Activated CD4-positive, alpha-beta T cell treated with anti-CD3 and anti-CD28 coated beads, Interleukin-2, amount 50 U/mL, for 24 hours (primary cell): ENCODE results near the gene FASTKD3.
A peak's percentile ranks its signal among the peaks of the same experiment; 100 is the strongest.

ENCODE experiments used
- DNase-seq, 2 donors: peaks; one replicate each; pipeline ENCODE4 v3.0.0-alpha.2; 2020; ENCODE audit warnings: low read depth in 1 of 2, low spot score in 1 of 2

Gene FASTKD3

GRCh38 chr5:7850395-7851239 lies 18.2 kb downstream of the FASTKD3 start, which contains the start of gene CFAP90:
TSS of gene CFAP90 (minus strand) at chr5:7851133. CDS start at chr5:7851021, 112 bp downstream.
- DNase-seq = no peak

DNA sequence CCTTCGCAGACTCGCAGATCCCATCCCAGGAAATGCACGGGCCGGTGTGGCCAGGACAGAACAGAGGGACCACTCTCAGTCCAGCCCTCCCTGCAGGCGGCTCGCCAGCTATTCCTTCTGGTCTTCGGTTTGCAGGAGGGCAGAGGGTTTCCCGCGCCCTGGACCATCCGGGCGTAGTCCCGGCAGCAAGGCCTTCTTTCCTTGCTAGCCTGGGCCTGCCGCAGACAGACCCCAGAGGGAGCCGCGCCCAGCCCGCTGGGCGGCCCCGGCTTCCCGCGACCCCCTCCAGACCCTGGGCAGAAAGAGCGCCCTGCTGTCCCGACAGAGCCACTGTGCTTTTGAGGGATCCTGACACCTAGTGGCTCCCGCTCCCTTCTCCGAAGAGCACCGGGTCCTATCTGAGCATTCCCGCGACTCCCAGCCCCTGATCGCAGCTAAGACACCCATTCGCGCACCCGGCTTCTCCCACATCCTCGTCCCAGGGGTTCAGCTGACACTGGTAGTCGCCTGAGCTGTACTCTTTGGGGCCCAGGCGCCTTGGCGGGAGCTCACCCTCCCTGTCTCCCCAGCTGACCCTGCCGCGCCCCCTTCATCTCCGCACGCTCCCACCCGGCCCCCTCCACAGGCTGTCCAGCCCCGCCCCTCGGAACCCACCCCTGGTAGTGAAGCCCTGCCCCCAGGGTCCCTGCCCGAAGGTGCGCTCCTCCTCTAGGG lies 19.0 kb downstream of the FASTKD3 start:
- DNase-seq = no peak

DNA sequence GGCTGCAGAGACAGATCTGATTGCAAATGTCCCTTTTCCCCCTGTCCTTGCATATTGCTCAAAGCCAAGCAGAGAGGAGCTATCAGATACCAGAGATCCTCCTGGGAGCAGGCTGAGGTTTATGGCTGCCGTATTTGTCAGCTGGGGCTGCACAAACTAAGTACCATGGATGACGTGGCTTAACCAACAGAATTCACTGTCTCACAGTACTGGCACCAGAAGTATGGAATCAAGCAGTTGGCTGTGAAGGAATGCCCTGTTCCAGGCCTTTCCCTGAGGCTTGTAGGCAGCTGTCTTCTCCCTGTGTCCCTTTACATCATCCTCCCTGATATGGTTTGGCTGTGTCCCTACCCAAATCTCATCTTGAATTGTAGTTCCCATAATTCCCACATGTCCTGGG lies 20.5 kb downstream of the FASTKD3 start:
- no peak for DNase-seq

DNA sequence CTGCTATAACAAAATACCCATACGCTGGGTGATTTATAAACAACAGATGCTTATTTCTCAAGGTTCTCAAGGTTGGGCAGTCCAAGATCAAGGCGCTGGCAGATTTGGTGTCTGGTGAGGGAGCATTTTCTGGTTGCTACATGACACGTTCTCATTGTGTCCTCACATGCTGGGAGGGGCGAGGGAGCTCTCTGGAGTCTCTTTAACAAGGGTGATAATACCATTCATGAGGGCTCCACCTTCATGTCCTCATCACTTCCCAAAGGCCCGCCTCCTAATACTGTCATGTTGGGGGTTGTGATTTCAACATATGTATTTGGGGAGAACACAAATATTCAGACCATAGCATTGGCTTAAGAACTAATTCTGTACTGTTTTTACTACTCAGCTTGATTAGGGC lies 22.5 kb downstream of the FASTKD3 start:
- DNase-seq = no peak

- no peak for DNase-seq
Observed at GRCh38 chr5:7845557-7845956, 23.3 kb downstream of the FASTKD3 start.

DNA sequence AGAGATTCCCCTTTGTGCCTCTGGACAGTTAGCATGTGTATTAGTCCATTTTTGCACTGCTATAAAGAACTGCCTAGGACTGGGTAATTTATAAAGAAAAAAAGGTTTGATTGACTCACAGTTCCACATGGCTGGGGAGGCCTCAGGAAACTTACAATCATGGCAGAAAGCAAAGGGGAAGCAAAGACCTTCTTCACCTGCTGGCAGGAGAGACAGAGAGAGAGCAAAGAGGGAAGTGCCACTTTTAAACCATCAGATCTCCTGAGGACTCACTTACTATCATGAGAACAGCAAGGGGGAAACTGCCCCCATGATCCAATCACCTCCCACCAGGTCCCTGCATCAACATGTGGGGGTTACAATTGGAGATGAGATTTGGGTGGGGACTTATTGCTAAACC lies 23.9 kb downstream of the FASTKD3 start:
- DNase-seq = no peak

DNA sequence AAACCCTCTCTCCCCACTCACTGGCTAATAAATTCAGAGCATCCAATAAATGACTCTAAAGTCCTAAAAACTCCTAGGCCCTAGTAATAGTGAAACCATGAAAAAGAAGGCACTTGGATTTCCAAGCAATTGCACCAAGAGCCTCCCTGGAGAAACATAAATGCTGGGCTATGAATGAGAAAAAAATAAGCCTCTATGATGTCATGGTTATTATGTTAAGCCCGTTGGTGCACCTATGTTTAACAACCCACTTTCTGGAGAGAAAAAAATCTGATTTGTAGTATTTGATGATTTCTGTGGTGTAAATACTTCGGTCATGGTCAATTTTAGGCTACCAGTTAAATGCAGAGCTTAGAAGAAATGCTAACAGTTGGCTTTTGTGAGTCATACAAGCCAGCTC lies 26.3 kb downstream of the FASTKD3 start:
- no peak for DNase-seq

DNA sequence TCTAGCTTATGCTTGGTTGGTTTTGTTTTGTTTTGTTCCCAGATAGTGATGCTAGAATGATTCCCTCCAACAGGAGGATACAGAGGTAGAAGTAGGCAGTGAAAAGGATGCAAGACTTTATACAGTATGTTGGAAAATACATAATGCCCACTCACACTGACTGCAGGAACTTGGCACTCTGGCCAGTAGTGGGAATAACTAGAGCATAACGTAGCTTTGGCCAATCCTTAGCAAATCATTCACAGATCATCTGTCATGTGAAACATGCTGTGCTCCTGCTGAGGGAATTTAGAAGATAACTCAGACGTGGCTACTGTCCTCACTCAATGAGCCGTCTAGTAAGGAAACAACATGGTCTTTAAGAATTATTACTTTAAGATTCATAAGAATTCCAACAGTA lies 31.4 kb downstream of the FASTKD3 start:
- no peak for DNase-seq

DNA sequence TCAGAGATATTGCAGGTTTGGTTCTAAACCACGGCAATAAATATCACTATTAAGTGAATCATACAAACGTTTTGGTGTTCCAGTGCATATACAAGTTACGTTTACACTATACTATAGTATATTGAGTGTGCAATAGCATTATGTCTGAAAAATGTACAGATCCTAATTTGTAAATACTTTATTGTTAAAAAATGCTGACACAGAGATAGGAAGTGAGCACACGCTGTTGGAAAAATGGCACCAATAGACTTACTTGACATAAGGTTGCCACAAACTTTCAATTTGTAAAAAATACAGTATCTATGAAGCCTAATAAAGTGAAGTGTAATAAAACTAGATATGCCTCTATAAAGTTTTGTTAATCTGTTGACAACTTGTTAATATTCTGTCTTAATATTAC lies 33.8 kb downstream of the FASTKD3 start:
- no peak for DNase-seq

DNA sequence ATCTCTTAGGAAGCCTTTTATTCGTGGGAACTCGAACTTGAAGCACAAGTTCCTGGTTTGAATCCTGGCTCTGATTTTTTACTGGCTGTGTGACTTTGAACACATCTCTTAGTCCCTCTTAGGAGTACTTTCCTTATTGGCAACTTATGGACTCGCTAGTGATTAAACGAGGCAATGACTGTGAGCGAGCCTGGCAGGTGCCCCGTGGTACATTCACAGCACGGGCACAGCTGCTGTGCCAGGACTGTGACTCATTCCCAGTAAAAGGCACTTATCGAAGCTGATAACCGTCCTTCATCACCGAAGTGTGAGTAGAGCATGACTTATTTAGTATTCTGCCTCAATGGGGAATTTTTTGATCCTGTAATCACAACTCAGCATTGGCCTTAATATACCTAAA lies 40.6 kb downstream of the FASTKD3 start:
- DNase-seq = no peak

- no peak for DNase-seq
Observed at GRCh38 chr5:7827610-7828009, 41.2 kb downstream of the FASTKD3 start.

GRCh38 chr5:7825630-7826029 lies 43.2 kb downstream of the FASTKD3 start:
- no peak for DNase-seq

GRCh38 chr5:7824995-7825394 lies 43.8 kb downstream of the FASTKD3 start:
- DNase-seq = no peak

DNA sequence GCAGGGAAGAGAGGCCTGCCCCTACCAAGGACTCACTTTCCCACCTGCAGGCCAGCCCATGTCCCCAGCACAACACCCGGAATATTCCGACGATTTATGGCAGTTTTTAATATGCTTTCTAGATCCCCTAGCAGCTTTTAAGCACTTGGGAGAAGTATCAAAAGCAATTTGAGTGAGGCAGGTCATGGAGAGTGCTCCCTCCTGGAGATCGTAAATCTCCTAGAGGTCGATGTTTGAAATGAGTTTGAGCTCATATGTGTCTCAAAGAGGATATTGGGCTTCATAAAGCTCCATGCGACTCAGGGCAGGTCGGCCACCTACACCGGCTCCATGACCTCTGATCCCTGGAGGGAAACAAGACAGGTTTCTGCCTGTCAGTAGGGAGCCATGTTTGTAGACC lies 45.2 kb downstream of the FASTKD3 start:
- no peak for DNase-seq

DNA sequence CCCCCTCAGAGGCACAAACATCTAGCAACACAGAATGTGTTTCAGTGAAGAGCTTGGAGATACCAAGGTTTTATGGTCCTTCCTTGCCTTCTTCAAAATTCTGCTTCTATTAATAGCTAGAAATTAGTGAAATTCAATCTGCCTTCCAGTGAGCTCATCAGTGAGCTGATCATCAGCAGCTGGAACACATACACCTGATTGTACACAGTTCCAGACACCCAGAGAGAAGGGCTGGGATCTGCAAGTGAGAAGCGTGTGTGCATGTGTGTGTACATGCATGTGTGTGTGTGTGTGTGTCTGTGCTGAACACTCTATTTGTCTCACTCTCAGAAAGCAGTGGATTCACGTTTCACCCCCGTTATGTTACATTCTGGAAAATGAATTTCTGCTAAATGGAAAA lies 46.4 kb downstream of the FASTKD3 start:
- DNase-seq = no peak

- DNase-seq = no peak
Observed at GRCh38 chr5:7816535-7816901, 52.3 kb downstream of the FASTKD3 start.

DNA sequence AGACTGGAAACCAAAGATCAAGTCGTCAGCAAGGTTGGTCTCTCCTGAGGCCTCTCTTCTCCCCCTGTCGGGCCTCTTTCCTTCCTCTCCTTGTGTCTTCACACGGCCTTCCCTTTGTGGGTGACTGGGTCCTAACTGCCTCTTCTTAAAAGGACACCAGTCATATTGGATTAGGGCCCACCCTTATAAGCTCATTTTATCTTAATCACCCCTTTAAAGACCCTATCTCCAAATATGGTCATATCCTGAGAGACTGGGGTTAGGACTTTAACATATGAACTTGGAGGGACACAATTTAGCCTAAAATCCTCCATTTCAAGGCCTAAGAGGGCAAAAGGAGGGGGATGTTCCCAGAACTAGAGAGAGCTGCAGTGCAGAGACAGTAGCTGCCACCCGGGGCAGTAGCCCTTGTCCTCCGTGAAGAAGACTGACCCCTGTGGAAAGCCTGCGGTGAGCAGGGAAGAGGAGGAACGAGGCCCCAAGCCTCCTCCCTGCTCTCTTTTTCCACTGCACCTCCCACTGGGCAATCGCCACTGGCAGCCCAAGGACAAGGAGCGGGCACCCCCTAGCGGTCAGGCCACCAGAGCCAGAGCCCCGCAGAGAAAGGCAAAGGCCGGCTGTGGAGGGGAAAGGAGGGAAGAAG lies 52.8 kb downstream of the FASTKD3 start:
- DNase-seq = peak; percentile 39 to 45

DNA sequence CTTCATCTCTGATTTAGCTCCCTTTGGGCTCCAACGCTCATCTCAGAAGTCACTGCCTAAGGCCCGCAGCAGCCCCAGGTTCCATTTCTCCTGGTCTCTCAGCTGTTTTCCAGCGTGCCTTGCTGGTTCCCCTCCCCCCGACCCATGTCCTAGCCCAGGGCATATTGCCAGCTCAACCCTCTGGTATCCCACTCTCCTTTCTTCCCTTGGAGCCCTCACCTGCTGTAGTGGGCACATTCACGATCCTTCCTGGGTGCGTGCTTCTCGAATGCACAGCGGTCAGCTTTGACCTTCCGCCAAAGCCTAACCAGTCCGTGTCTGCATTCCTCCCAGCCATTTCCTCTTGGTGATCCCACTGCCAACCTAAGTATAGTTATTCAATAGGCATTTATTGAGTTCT lies 54.0 kb downstream of the FASTKD3 start:
- DNase-seq = no peak

- no peak for DNase-seq
Observed at GRCh38 chr5:7813576-7813975, 55.3 kb downstream of the FASTKD3 start.

DNA sequence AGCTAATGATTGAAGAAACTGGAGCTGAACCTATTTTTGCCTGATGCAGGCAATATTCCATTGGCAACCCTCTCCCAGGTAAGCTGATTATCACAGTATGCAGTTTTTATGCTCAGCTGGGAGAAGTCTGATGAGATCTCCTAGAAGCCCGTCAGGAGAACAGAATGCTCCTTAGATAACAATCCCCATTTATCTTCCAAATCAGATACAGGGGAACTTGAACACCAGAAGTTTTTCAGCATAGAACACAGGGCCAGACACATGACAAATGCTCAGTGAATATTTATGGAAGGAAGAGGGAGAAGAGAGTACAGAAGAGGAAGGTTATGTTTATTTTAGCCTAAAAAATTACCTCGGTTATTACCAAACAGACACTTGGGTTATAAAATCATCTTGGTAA lies 55.8 kb downstream of the FASTKD3 start:
- no peak for DNase-seq

DNA sequence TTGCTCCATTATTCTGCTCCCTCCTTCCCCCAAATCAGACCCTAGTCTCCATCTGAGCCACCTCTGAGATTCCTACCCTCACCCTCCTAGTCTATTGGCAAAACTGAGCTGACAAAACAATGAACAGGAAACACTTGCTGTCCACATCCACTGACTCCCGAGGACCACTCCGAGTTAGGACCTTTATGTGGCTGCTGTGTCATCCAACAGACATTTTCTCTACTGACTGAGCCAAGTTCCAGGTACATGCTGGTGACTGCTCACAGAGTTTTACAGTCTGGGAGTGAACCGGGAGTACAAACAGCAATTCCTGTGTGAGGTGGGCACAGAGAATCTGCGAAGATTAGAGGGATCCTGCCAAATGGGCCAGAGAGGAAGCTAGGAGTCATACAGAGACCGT lies 57.1 kb downstream of the FASTKD3 start:
- no peak for DNase-seq
